Endothelial cell (in vitro differentiated cells): Measurements from ENCODE around the gene LARGE2. TPM values are rescaled to one million over a fixed set of nuclear protein-coding genes. Genes with fewer than 3 reads are reported as not detected.

Experiments used
- DNase-seq: peaks from one replicate; pipeline ENCODE4 v3.0.0; 2021; ENCODE audit warnings: low spot score
- H3K27ac Mint-ChIP-seq: one replicate; pipeline ENCODE4 v1.8.0; 2021; ENCODE audit warnings: mixed read lengths, inconsistent platforms; ENCODE audit not compliant: unreplicated experiment
- H3K27me3 Mint-ChIP-seq: one replicate; pipeline ENCODE4 v1.8.0; 2021; ENCODE audit warnings: mild to moderate bottlenecking, moderate library complexity, mixed read lengths, inconsistent platforms; ENCODE audit not compliant: unreplicated experiment
- H3K36me3 Mint-ChIP-seq: one replicate; pipeline ENCODE4 v1.8.0; 2021; ENCODE audit warnings: mild to moderate bottlenecking, low read depth, mixed read lengths, inconsistent platforms; ENCODE audit not compliant: unreplicated experiment
- H3K4me1 Mint-ChIP-seq: one replicate; pipeline ENCODE4 v1.8.0; 2021; ENCODE audit warnings: mild to moderate bottlenecking, mixed read lengths, inconsistent platforms; ENCODE audit not compliant: unreplicated experiment
- H3K4me3 Mint-ChIP-seq: one replicate; pipeline ENCODE4 v1.8.0; 2021; ENCODE audit warnings: mild to moderate bottlenecking, mixed read lengths, inconsistent platforms; ENCODE audit not compliant: unreplicated experiment
- H3K9me3 Mint-ChIP-seq: one replicate; pipeline ENCODE4 v1.8.0; 2021; ENCODE audit warnings: mixed read lengths, inconsistent platforms; ENCODE audit not compliant: unreplicated experiment
- total RNA-seq: library from RNA; stranded (reverse); fragmentation: NEBNext Ultra II Directional; extraction: Animal tissue kit (Norgen Biotek cat#: 25700); gene quantifications from one replicate; pipeline ENCODE4 v1.2.1, GENCODE V29; 2021; ENCODE audit not compliant: unreplicated experiment
- TF ChIP-seq, protein P1 (sequence below): fragments of 200-600 bp; sonication (generic); IDR thresholded peaks from one replicate; pipeline ENCODE4 v1.5.0; 2021; ENCODE audit warnings: antibody characterized with exemption; ENCODE audit not compliant: unreplicated experiment

LARGE2 gene
- total RNA-seq, 1 donor from 2014 or later = 0.95 TPM

DNA sequence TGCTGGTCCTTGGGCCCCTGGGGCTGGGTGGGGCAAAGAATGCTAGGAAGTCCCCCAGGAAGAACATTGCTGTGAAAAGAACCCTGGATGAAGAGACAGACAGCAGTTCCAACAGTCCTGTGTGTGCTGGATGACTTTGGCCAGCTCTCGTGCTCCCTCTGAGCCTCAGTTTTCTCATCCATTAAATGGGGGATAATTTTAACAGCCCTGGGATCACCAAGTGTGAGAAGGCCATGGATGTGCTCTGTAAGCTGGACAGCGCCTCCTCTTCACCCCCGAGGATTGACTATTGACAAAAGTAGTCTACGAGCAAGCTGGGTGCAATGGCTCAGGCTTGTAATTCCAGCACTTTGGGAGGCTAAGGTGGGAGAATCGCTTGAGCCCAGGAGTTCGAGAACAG is 2.5 kb downstream of the LARGE2 start:
- DNase-seq = no peak
- no peaks in the 10 kb centered on the region for H3K9me3 Mint-ChIP-seq
- TF ChIP-seq, protein P1, sequence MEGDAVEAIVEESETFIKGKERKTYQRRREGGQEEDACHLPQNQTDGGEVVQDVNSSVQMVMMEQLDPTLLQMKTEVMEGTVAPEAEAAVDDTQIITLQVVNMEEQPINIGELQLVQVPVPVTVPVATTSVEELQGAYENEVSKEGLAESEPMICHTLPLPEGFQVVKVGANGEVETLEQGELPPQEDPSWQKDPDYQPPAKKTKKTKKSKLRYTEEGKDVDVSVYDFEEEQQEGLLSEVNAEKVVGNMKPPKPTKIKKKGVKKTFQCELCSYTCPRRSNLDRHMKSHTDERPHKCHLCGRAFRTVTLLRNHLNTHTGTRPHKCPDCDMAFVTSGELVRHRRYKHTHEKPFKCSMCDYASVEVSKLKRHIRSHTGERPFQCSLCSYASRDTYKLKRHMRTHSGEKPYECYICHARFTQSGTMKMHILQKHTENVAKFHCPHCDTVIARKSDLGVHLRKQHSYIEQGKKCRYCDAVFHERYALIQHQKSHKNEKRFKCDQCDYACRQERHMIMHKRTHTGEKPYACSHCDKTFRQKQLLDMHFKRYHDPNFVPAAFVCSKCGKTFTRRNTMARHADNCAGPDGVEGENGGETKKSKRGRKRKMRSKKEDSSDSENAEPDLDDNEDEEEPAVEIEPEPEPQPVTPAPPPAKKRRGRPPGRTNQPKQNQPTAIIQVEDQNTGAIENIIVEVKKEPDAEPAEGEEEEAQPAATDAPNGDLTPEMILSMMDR = no peak
- H3K4me3 Mint-ChIP-seq = no peak overlapping the region
- H3K4me1 Mint-ChIP-seq = peaks cover 16% of the 10 kb centered on the region
- H3K27ac Mint-ChIP-seq = no peak overlapping the region
- peaks cover 2% of the 10 kb centered on the region for H3K36me3 Mint-ChIP-seq
- peaks cover 35% of the 10 kb centered on the region for H3K27me3 Mint-ChIP-seq

DNA sequence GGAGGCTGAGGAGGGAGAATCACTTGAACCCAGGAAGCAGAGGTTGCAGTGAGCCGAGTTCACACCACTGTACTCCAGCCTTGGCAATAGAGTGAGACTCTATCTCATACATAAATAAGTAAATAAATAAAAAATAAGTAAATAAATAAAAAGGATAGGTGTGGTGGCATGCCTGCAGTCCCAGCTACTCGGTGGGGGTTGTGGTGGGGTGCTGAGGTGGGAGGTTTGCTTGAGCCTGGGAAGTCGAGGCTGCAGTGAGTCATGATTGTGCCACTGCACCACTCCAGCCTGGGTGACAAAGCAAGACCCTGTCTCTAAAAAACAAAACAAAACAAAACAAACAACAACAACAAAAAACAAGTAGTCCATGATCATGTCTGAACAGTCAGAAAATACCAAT is 3.1 kb downstream of the LARGE2 start:
- peaks cover 13% of the 10 kb centered on the region for H3K4me1 Mint-ChIP-seq
- peaks cover 5% of the 10 kb centered on the region for H3K36me3 Mint-ChIP-seq
- no peak overlapping the region for H3K27ac Mint-ChIP-seq
- no peaks in the 10 kb centered on the region for H3K9me3 Mint-ChIP-seq
- H3K27me3 Mint-ChIP-seq = peaks cover 31% of the 10 kb centered on the region
- no peak overlapping the region for H3K4me3 Mint-ChIP-seq
- DNase-seq = no peak
- TF ChIP-seq, protein P1 = no peak

DNA sequence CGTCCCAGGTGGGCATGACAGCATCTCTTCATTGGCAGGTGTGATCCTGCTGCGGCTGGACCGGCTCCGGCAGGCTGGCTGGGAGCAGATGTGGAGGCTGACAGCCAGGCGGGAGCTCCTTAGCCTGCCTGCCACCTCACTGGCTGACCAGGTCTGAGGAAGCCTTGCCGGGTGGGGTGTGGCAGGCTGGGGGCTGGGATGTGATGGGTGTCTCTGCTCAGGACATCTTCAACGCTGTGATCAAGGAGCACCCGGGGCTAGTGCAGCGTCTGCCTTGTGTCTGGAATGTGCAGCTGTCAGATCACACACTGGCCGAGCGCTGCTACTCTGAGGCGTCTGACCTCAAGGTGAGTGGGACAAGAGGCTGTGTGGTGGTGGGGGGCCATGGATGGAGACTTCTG is 3.5 kb downstream of the LARGE2 start:
- peaks cover 5% of the 10 kb centered on the region for H3K36me3 Mint-ChIP-seq
- no peaks in the 10 kb centered on the region for H3K9me3 Mint-ChIP-seq
- no peak overlapping the region for H3K4me3 Mint-ChIP-seq

DNA sequence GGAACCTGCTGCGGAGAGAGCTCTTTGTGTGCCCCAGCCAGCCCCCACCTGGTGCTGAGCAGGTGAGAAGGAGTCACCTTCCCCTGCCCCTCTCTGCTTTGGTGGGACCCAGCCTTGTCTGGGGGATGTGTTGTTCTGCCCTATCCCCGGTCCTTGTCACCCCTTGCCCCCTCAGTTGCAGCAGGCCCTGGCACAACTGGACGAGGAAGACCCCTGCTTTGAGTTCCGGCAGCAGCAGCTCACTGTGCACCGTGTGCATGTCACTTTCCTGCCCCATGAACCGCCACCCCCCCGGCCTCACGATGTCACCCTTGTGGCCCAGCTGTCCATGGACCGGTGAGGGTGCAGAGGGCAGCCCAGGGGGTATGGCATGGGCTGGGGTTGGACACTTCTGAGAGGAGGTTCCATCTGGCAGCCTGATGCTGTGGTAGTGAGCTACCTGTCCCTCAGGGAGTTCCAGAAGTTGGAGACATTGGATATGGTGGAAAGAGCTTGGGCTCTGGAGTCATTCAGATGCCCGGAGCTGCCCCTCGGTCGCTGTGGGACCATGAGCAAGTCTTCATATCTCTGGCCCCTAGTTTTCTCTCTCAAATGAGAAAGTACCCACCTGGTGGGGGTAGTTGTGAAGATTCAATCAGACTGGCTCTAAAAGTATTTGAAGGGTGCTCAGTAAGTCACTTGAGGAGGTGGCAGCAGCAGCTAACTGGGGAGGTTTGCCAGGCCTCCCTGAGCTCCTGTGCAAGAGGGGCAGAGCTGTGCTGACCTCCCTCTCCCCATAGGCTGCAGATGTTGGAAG is 4.3 kb downstream of the LARGE2 start:
- Mint-ChIP-seq H3K36me3 (peaks cover 8% of the 10 kb centered on the region), H3K27ac (no peak overlapping the region), H3K27me3 (peaks cover 30% of the 10 kb centered on the region), H3K4me1 (peaks cover 9% of the 10 kb centered on the region), H3K9me3 (no peaks in the 10 kb centered on the region), H3K4me3 (no peak overlapping the region)
- no peak for DNase-seq
- TF ChIP-seq, protein P1 = no peak

More for the DNA sequence above, 3.5 kb downstream of the LARGE2 start:
- TF ChIP-seq, protein P1 = no peak
- Mint-ChIP-seq H3K27me3 (peaks cover 30% of the 10 kb centered on the region), H3K27ac (no peak overlapping the region), H3K4me1 (peaks cover 13% of the 10 kb centered on the region)
- DNase-seq = no peak

DNA sequence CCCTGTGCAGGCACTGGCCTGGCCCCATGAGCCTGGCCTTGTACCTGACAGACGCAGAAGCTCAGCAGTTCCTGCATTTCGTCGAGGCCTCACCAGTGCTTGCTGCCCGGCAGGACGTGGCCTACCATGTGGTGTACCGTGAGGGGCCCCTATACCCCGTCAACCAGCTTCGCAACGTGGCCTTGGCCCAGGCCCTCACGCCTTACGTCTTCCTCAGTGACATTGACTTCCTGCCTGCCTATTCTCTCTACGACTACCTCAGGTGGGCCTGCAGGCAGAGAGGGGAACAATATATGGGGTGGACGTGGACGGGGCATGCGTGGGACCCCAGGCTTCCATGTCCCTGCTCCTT is 4.9 kb downstream of the LARGE2 start:
- peaks cover 9% of the 10 kb centered on the region for H3K4me1 Mint-ChIP-seq
- peaks cover 30% of the 10 kb centered on the region for H3K27me3 Mint-ChIP-seq
- DNase-seq = no peak
- peak overlapping the region; percentile 36 for H3K27ac Mint-ChIP-seq
- TF ChIP-seq, protein P1 = no peak
- H3K36me3 Mint-ChIP-seq = peaks cover 12% of the 10 kb centered on the region
- H3K4me3 Mint-ChIP-seq = no peak overlapping the region
- H3K9me3 Mint-ChIP-seq = no peaks in the 10 kb centered on the region
